Neuronal stem cell (in vitro differentiated cells): ENCODE data around the gene PPP1R14B.
A peak's percentile ranks its signal among the peaks of the same experiment; 100 is the strongest.

ENCODE experiments used
- DNase-seq: peaks from one replicate; pipeline ENCODE4 v3.0.0-alpha.2; 2013; ENCODE audit warnings: low spot score
- H2AFZ ChIP-seq: one replicate; pipeline ENCODE4 v1.6.1; 2013; ENCODE audit warnings: mild to moderate bottlenecking, low read length, inconsistent platforms
- H2AK5ac ChIP-seq: 2 replicates; pipeline ENCODE4 v1.6.1; 2013; ENCODE audit warnings: low read depth, mild to moderate bottlenecking, inconsistent platforms, low read length, moderate library complexity, mixed read lengths
- H2BK120ac ChIP-seq: 2 replicates; pipeline ENCODE4 v1.6.1; 2013; ENCODE audit warnings: low read depth, mild to moderate bottlenecking, inconsistent platforms, low read length, moderate library complexity, mixed read lengths
- H2BK12ac ChIP-seq: one replicate; pipeline ENCODE4 v1.6.1; 2013; ENCODE audit warnings: low read length, inconsistent platforms
- H2BK15ac ChIP-seq: 2 replicates; pipeline ENCODE4 v1.6.1; 2013; ENCODE audit warnings: mild to moderate bottlenecking, low read length, inconsistent platforms, mixed read lengths
- H2BK5ac ChIP-seq: one replicate; pipeline ENCODE4 v1.6.1; 2013; ENCODE audit warnings: inconsistent platforms, mild to moderate bottlenecking, low read length, moderate library complexity
- H3K14ac ChIP-seq: one replicate; pipeline ENCODE4 v1.6.1; 2013; ENCODE audit warnings: low read length, inconsistent platforms
- H3K18ac ChIP-seq: 2 replicates; pipeline ENCODE4 v1.6.1; 2013; ENCODE audit warnings: low read length, inconsistent platforms
- H3K23ac ChIP-seq: 2 replicates; pipeline ENCODE4 v1.6.1; 2013; ENCODE audit warnings: low read depth, mild to moderate bottlenecking, mixed read lengths, low read length, inconsistent platforms; ENCODE audit not compliant: poor library complexity
- H3K27ac ChIP-seq: replicated peaks from 3 replicates; pipeline ENCODE4 v1.5.1; 2013; ENCODE audit warnings: low read length, inconsistent platforms
- H3K27me3 ChIP-seq, 3 experiments: 2 replicates each; pipeline ENCODE4 v1.6.1; 2013; ENCODE audit warnings: low read length in 3 of 3, mild to moderate bottlenecking in 2 of 3, inconsistent platforms in 1 of 3, low read depth in 1 of 3, mixed read lengths in 1 of 3, moderate library complexity in 1 of 3; ENCODE audit not compliant: control insufficient read depth in 3 of 3, insufficient read depth in 3 of 3
- H3K36me3 ChIP-seq, 2 donors: replicated peaks in 1 of 2; 2 replicates each; pipeline ENCODE4 v1.6.1; 2013; ENCODE audit warnings: low read length in 2 of 2; ENCODE audit not compliant: control insufficient read depth in 2 of 2, insufficient read depth in 2 of 2
- H3K4ac ChIP-seq: 2 replicates; pipeline ENCODE4 v1.6.1; 2013; ENCODE audit warnings: inconsistent platforms, mild to moderate bottlenecking, low read length, moderate library complexity
- H3K4me1 ChIP-seq, 2 donors: 1 replicate in 1 of 2; 2 replicates in 1 of 2; pipeline ENCODE4 v1.6.1; 2013; ENCODE audit warnings: low read length in 2 of 2, low read depth in 1 of 2; ENCODE audit not compliant: control insufficient read depth in 2 of 2, insufficient read depth in 1 of 2
- H3K4me2 ChIP-seq: one replicate; pipeline ENCODE4 v1.6.1; 2013; ENCODE audit warnings: mild to moderate bottlenecking, low read length, inconsistent platforms; ENCODE audit not compliant: insufficient read depth, poor library complexity, severe bottlenecking
- H3K4me3 ChIP-seq, 2 donors: 2 replicates each; pipeline ENCODE4 v1.5.1; 2013; ENCODE audit warnings: low read length in 2 of 2, mild to moderate bottlenecking in 2 of 2, inconsistent platforms in 1 of 2, moderate library complexity in 1 of 2
- H3K79me1 ChIP-seq: one replicate; pipeline ENCODE4 v1.6.1; 2013; ENCODE audit warnings: low read depth, mild to moderate bottlenecking, inconsistent platforms, low read length, moderate library complexity
- H3K9ac ChIP-seq: one replicate; pipeline ENCODE4 v1.6.1; 2013; ENCODE audit warnings: mild to moderate bottlenecking, low read depth, low read length, inconsistent platforms; ENCODE audit not compliant: poor library complexity
- H3K9me3 ChIP-seq, 2 donors: replicated peaks in 1 of 2; 2 replicates each; pipeline versions ENCODE3 to v1.6.1; 2013; ENCODE audit warnings: low read length in 2 of 2, mild to moderate bottlenecking in 2 of 2, inconsistent platforms in 1 of 2, low read depth in 1 of 2, mixed read lengths in 1 of 2, moderate library complexity in 1 of 2; ENCODE audit not compliant: control insufficient read depth in 2 of 2, insufficient read depth in 1 of 2
- H4K8ac ChIP-seq: one replicate; pipeline ENCODE4 v1.6.1; 2013; ENCODE audit warnings: low read depth, mild to moderate bottlenecking, inconsistent platforms, low read length, moderate library complexity
- H4K91ac ChIP-seq: one replicate; pipeline ENCODE4 v1.6.1; 2013; ENCODE audit warnings: low read length, low read depth, mild to moderate bottlenecking, inconsistent platforms; ENCODE audit not compliant: poor library complexity
- WGBS, 2 donors: extraction: QIAGEN DNeasy Blood & Tissue Kit; methylation state at CpG; one replicate each; pipeline ENCODE4 v1.1.7; 2013; ENCODE audit warnings: missing lambda C conversion rate in 2 of 2, mixed read lengths in 1 of 2; ENCODE audit not compliant: insufficient read length in 2 of 2, insufficient replicate concordance in 1 of 2; ENCODE audit errors: extremely low coverage in 2 of 2; 5-methylcytosine and 5-hydroxymethylcytosine counted together

Gene PPP1R14B

GRCh38 chr11:64265176-64266160 is 18.7 kb upstream of the PPP1R14B start:
- Histone ChIP-seq H3K27me3 (no peaks in the 10 kb centered on the region), H3K18ac (no peak overlapping the region), H2BK12ac (peak overlapping the region; percentile 10), H2AK5ac (no peak overlapping the region), H3K9me3 (no peaks in the 10 kb centered on the region), H2BK5ac (peak overlapping the region; percentile 48), H2BK15ac (no peak overlapping the region), H4K91ac (no peak overlapping the region), H2BK120ac (no peak overlapping the region), H3K79me1 (peaks cover 5% of the 10 kb centered on the region), H3K4me1 (peaks cover 7 to 11% of the 10 kb centered on the region in 2 donors), H3K4me3 (no peak overlapping the region), H3K4ac (no peak overlapping the region), H3K23ac (peak overlapping the region; percentile 55), H4K8ac (peak overlapping the region; percentile 82), H2AFZ (no peak overlapping the region), H3K14ac (no peak overlapping the region), H3K36me3 (peaks cover 27 to 56% of the 10 kb centered on the region in 2 donors), H3K4me2 (no peak overlapping the region), H3K27ac (no peak overlapping the region), H3K9ac (peak overlapping the region; percentile 60)
- DNase-seq, result no peak
- no CpG with 5 or more reads among the region's 35 CpGs for WGBS, 2 donors

GRCh38 chr11:64264371-64264852 is 17.7 kb upstream of the PPP1R14B start:
- H3K4ac ChIP-seq, result peak overlapping the region; percentile 53
- H3K79me1 ChIP-seq, result peaks cover 5% of the 10 kb centered on the region
- H3K4me3 ChIP-seq, result no peak overlapping the region
- peak overlapping the region; percentile 43 for H4K8ac ChIP-seq
- H2AFZ ChIP-seq, result no peak overlapping the region
- WGBS, 2 donors, result no CpG with 5 or more reads among the region's 10 CpGs
- no peak overlapping the region for H2BK12ac ChIP-seq
- peak overlapping the region; percentile 70 for H2AK5ac ChIP-seq
- no peak overlapping the region for H2BK15ac ChIP-seq
- H3K36me3 ChIP-seq, result peaks cover 37 to 67% of the 10 kb centered on the region in 2 donors
- no peak overlapping the region for H4K91ac ChIP-seq
- peak overlapping the region; percentile 8 for H3K18ac ChIP-seq
- no peak overlapping the region for H3K27ac ChIP-seq
- H3K23ac ChIP-seq, result no peak overlapping the region
- peak overlapping the region; percentile 82 for H2BK5ac ChIP-seq
- peaks cover 7 to 11% of the 10 kb centered on the region in 2 donors for H3K4me1 ChIP-seq
- peak overlapping the region; percentile 30 for H3K9ac ChIP-seq
- no peaks in the 10 kb centered on the region for H3K9me3 ChIP-seq
- H3K27me3 ChIP-seq, result no peaks in the 10 kb centered on the region
- H3K4me2 ChIP-seq, result no peak overlapping the region
- no peak overlapping the region for H2BK120ac ChIP-seq
- DNase-seq, result no peak
- H3K14ac ChIP-seq, result no peak overlapping the region

GRCh38 chr11:64263947-64264317 is 17.2 kb upstream of the PPP1R14B start:
- no peak for DNase-seq
- H3K27me3 ChIP-seq, result no peaks in the 10 kb centered on the region
- no peak overlapping the region for H3K14ac ChIP-seq
- peak overlapping the region; percentile 82 for H2BK5ac ChIP-seq
- peak overlapping the region; percentile 2 for H3K4me2 ChIP-seq
- no peak overlapping the region for H2BK15ac ChIP-seq
- H3K18ac ChIP-seq, result no peak overlapping the region
- no peak overlapping the region for H4K91ac ChIP-seq
- H3K23ac ChIP-seq, result no peak overlapping the region
- H3K4me3 ChIP-seq, result no peak overlapping the region
- no CpG with 5 or more reads among the region's 8 CpGs for WGBS, 2 donors
- peak overlapping the region; percentile 70 for H2AK5ac ChIP-seq
- H3K4me1 ChIP-seq, result peaks cover 4 to 11% of the 10 kb centered on the region in 2 donors
- H3K27ac ChIP-seq, result no peak overlapping the region
- H2BK120ac ChIP-seq, result no peak overlapping the region
- H2BK12ac ChIP-seq, result no peak overlapping the region
- H3K9ac ChIP-seq, result no peak overlapping the region
- peaks cover 40 to 71% of the 10 kb centered on the region in 2 donors for H3K36me3 ChIP-seq
- no peaks in the 10 kb centered on the region for H3K9me3 ChIP-seq
- H3K79me1 ChIP-seq, result peaks cover 5% of the 10 kb centered on the region
- no peak overlapping the region for H4K8ac ChIP-seq
- H3K4ac ChIP-seq, result peak overlapping the region; percentile 53
- no peak overlapping the region for H2AFZ ChIP-seq
